Caki2 (cell line): ENCODE data around the gene KIFC3. TPM values are rescaled to one million over a fixed set of nuclear protein-coding genes. Genes with fewer than 3 reads are reported as not detected.
A peak's percentile ranks its signal among the peaks of the same experiment; 100 is the strongest.
"Not testable (repeated sequence)": the region's sequence is repeated elsewhere in the genome, so short reads cannot be mapped to it uniquely, and the experiment has no call there.

Source experiments
- DNase-seq: peaks from one replicate; pipeline ENCODE4 v3.0.0-alpha.2; 2015; ENCODE audit warnings: low read depth
- in situ Hi-C: cut with HindIII; loops from 2 replicates; pipeline ENCODE4 v1.10.0; 2016; ENCODE audit warnings: low sequenced_read_pairs, low pct_unique_long_range_greater_than_20kb, mixed read lengths
- total RNA-seq: library from RNA; depleted of rRNA; stranded (reverse); fragments of >200 nt; shearing (Covaris generic); gene quantifications from 2 replicates; pipeline ENCODE4 v1.2.3, GENCODE V29; 2014; ENCODE audit warnings: low replicate concordance

KIFC3 gene
- total RNA-seq, 1 experiment from 2014 or later, result 89.2 TPM

GRCh38 chr16:57738844-57739243, 63.4 kb downstream of the KIFC3 start:
- in situ Hi-C loops, result no loop called here
- no peak for DNase-seq

DNA sequence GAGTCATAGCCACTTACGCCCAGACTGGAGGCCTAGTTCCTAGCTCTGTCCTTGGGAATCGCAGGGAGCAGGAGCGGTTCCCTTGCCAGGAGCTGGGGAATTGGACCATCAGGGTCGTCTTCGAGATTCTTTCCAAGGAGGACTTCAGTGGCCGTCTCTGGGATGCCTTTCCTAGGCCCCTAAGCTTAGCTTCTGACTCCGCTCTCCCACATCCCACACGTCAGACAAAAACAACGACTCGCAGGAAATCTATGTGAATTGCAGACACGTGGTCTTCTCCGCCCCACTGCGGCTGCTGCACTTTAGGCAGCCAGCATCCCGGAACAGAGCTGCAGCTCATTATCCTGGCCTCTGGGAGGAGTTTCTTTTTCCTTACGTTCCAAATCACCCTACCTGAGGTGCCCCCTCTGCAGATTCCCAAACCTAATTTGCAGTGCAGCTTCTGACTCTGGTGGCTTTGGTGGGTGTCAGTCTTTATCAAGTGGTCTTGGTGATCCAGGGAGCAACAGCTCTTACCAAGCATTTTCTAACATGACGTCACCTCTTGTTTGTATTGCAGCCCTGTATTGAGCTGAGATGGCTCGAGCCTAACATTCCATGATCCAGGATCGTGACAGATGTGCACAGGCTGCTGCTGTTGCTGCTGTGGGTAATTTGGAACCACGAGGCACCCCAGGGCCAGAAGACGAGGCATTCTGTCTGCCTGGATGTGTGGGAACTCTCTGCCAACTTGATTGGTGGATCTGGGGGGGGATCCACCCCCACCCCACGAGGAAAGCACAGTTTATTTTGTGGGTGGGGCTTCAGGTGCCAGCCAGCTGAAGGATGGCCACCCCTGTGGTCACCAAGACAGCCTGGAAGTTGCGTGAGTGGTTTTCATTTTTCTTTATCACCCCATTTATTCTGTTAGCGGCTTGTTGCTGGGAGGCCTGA, 65.6 kb downstream of the KIFC3 start:
- in situ Hi-C loops, result no loop called here
- peak; percentile 84 for DNase-seq

GRCh38 chr16:57735755-57736418, 66.4 kb downstream of the KIFC3 start, which contains the start of gene KATNB1:
KATNB1 (plus strand) TSS chr16:57735770; CDS start chr16:57737244, 1,474 bp downstream.
- DNase-seq, result no peak
- in situ Hi-C loops, result no loop called here

- DNase-seq, result peak; percentile 100
- in situ Hi-C loops, result no loop called here
Measured at GRCh38 chr16:57734925-57735754, 67.2 kb downstream of the KIFC3 start.

GRCh38 chr16:57734308-57734924, 67.9 kb downstream of the KIFC3 start:
- no peak for DNase-seq
- in situ Hi-C loops, result no loop called here

- in situ Hi-C loops, result no loop called here
- no peak for DNase-seq
Measured at GRCh38 chr16:57732714-57733113, 69.6 kb downstream of the KIFC3 start.

DNA sequence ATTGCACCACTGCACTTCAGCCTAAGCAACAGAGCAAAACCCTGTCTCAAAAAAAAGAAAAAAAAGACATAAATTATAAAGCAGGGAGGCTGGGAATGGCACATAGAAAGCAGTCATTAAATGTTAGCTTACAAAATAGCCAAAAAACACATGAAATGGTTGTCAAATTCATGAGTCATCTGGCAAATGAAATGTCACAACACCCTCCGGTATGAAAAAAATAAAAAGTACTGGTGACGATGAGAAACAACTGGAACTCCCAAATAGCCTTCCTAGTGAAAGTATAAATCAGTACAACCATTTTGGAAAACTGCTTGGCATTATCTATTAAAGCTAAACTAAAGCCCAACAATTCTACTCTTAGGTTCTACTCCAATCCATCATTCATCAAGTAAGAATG, 70.3 kb downstream of the KIFC3 start:
- no peak for DNase-seq
- in situ Hi-C loops, result no loop called here

DNA sequence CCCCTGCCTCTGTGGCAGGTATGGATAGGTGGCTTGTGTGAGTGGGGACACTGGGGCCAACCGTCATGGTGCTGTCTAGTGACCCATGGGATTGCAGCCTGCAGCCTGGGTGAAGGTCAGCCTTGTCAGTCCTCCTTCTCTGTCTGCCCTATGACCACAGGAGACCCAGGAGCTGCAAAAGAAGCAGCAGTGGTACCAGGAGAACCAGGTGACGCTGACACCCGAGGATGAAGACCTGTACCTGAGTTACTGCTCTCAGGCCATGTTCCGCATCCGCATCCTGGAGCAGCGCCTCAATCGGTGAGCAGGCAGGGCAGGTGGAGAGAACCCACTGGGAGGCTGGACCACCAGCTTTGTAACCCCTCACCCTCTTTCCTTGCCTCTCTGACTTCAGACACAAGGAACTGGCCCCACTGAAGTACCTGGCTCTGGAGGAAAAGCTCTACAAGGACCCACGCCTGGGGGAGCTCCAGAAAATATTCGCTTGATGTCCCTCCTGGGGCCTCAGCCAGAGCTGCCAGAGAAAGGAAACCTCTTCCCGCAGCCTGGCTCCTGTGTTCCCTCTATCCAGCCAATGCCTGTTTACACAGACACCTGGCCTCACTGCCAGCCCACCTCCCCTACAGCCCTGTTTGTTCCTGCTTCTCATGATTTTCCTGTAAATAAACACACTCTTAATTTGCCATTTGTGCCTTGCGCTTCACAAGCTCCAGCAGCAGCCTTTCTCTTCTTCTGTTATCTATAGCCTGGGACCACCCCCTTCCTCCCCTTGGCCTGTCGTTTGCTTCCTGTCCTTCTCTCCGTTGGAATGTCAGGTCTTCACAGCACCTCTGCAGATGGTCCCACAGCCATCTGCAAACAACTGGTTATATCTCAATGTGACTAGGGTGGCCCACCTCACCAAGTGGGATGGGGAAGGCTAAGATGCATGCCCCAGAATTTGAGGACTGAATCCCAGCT, 71.2 kb downstream of the KIFC3 start:
- DNase-seq, result no peak
- in situ Hi-C loops, result no loop called here

GRCh38 chr16:57729852-57730251, 72.4 kb downstream of the KIFC3 start:
- in situ Hi-C loops, DNase-seq: not testable (repeated sequence)

DNA sequence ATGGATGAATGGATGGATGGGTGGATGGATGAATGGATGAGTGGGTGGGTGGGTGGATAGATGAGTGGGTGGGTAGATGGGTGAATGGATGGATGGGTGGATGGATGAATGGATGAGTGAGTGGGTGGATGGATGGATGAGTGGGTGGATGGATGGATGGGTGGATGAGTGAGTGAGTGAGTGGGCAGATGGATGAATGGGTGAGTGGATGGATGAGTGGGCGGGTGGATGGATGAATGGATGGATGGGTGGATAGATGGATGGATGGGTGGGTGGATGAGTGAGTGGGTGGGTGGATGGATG, 73.2 kb downstream of the KIFC3 start:
- in situ Hi-C loops, result no loop called here
- no peak for DNase-seq

DNA sequence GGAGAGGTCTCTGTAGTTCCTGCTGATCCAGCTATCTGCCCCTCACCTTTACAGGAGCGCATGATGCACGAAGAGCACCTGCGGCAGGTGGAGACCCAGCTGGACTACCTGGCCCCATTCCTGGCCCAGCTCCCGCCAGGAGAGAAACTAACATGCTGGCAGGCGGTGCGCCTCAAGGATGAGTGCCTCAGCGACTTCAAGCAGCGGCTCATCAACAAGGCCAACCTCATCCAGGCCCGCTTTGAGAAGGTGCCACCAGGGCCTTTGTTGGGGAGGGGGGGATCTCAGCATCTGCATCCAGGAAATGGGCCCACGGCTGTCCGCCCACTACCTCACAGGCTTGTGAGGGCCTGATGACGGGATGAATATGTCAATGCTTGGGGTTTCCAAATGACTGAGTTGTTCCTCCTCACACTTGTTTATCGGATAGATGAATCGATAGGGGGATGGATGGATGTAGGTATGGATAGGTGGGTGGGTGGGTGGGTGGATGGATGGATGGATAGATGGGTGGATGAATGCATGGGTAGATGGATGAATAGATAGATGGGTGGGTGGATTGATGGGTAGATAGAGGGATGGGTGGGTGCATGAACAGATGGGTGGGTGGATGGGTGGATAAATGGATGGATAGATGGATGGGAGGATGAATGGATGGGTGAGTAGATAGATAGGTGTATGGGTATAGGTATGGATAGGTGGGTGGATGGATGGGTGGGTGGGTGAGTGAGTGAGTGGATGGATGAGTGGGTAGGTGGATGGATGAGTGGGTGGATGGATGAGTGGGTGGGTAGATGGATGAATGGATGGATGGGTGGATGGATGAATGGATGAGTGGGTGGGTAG, 73.7 kb downstream of the KIFC3 start:
- DNase-seq, result no peak
- in situ Hi-C loops, result no loop called here

GRCh38 chr16:57727610-57728009, 74.7 kb downstream of the KIFC3 start:
- in situ Hi-C loops, result no loop called here
- DNase-seq, result no peak

GRCh38 chr16:57726433-57726947, 75.8 kb downstream of the KIFC3 start:
- in situ Hi-C loops, result no loop called here
- DNase-seq, result no peak

DNA sequence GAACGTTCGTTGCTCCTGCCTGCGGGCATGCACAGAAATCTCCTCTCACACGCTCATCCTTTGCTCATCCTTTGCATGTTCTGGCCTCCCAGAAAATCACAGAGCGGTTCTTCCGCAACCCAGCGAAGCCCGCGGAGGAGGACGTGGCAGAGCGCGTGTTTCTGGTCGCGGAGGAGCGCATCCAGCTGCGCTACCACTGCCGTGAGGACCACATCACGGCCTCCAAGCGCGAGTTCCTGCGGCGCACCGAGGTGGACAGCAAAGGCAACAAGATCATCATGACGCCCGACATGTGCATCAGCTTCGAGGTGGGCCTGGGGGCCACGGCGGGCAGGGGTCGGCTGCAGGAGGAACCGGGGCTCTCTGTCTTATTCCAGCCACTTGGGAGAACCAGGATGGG, 76.3 kb downstream of the KIFC3 start:
- in situ Hi-C loops, result no loop called here
- no peak for DNase-seq

DNA sequence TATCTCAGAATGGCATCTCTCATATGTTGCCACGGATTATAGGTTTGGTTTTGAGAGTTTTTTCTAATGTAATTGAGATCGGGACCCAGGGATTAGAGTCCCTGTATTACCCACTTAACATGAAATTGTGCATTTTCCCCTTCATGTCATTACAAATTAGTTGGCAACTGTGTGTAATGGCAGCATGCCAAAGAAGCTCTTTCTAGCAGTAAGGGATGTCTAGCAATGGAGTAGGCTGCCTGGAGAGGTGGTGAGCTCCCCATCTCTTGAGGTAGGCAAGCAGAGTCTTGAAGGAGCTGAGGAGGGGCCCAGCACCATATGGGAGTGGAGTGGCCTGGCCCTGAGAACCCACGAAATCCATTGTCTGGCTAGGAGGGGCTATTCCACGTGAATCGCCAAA, 76.7 kb downstream of the KIFC3 start:
- in situ Hi-C loops, result no loop called here
- DNase-seq, result no peak

GRCh38 chr16:57725151-57725550, 77.1 kb downstream of the KIFC3 start:
- in situ Hi-C loops, result no loop called here

More at GRCh38 chr16:57725151-57725550, 77.1 kb downstream of the KIFC3 start:
- no peak for DNase-seq
